ENCODE results near the gene CRYL1.

CRYL1 gene

GRCh38 chr13:20362484-20363041, 163.1 kb downstream of the CRYL1 start:
- no peak for DNase-seq

DNA sequence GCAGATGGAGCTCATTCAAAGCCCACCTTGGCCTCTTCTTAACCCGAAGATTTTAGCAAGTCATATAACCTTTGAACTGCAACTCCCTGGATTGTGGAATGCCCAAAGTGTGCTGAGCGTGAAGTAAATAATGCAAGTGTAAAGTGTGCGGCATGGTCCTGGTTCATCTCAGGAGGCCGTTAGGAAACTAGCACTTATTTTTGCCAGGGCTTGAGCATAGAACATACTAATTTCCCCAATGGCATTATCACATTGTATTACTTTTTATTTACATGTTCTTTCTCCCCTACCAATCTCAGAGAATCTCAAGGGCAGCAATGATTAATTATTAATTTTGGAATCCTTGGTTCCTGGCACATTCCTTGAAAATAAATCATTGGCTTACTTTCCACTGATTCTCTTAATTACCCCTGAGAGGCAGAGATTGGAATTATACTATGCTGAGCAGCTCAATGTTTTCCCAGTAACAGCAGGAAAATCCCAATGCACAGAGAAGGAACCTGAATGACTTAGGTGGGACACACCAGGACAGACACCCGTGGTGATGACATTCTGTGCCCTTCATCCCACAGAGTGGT, 164.7 kb downstream of the CRYL1 start:
- no peak for DNase-seq

DNA sequence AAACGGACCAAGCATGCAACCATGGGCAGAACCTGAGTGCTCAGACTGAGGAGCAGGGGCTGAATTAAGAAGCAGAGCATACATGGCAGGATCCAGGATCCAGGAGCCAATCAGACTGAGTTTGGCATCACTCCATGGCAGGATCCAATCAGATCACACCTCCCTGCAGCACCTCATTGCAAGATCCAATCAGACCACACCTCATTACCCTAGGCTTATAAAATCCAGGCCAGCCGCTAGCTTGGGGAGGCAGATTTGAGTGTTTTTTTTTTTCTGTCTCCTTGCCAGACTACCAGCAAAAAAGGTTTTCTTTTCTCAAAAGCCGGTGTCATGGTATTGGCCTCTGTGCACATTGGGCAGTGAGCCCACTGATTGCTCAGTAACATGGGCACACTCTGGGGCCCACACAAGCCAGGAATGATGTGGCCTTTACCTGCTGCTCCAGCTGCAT, 165.6 kb downstream of the CRYL1 start:
- DNase-seq, result no peak

DNA sequence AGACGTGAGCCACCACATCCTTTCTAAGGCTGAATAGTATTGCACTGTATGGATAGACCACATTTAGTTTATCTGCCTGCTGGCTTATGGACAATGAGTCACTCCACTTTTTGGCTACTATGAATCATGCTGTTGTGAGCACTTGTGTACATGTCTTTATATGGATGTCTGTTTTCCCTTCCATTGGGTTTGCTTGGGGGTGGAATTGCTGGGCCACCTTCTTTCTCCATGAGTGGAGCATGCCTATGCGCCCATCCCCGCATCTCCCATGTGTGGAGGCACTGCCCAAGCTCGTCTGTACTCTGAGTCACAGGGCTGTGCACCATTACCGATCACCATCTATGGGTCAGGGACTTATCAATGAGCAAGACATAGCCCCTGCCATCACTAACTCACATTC, 166.3 kb downstream of the CRYL1 start:
- DNase-seq, result no peak

- DNase-seq, result no peak
Measured at GRCh38 chr13:20358022-20358421, 167.6 kb downstream of the CRYL1 start.

DNA sequence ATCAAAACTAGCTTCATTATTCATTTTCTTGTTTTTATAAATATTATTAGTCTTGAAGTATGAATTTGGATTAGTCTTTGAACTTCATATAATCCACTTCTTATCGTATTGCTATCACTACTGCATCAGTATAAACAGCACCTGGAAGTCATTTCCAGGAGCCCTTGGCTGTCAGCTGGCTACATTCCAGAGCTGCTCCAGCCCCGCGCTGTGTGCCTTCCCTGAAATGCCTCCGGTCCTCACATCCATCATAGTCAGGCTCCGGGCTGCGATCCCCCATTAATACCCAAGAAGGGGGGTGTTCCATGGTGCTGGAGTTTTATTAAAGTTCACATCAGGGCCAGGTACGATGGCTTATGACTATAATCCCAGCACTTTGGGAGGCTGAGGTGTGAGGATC, 169.2 kb downstream of the CRYL1 start:
- DNase-seq, result no peak

- no peak for DNase-seq
Measured at GRCh38 chr13:20354722-20355121, 170.9 kb downstream of the CRYL1 start.

GRCh38 chr13:20353973-20354372, 171.7 kb downstream of the CRYL1 start:
- DNase-seq, result no peak

Data from stimulated activated CD4-positive, alpha-beta T cell treated with anti-CD3 and anti-CD28 coated beads, Interleukin-1b, Interleukin-23, amount 100 ng/mL, for 48 hours (primary cell).